ENCODE measurements around the gene POM121L12.

Gene POM121L12
- long read RNA-seq: 0 reads

GRCh38 chr7:53035499-53036412 lies at the start of gene POM121L12:
Gene POM121L12, plus strand, starts transcription at chr7:53035633. Its CDS starts 39 bp downstream, at chr7:53035672.
- H3K4me3 ChIP-seq (replicated peaks; ENCODE audit: insufficient read depth, low read length): no peak within 1 kb of the TSS
- no peak within 1 kb of the TSS for H3K27ac ChIP-seq (replicated peaks)
- no peaks in the 10 kb centered on the region for H3K27me3 ChIP-seq (ENCODE audit: insufficient read depth, poor library complexity, severe bottlenecking)
- TF ChIP-seq SPI1 (IDR thresholded peaks at IDR 0.05; ENCODE audit: borderline replicate concordance, low read depth): no peak
- TF ChIP-seq, protein P1, sequence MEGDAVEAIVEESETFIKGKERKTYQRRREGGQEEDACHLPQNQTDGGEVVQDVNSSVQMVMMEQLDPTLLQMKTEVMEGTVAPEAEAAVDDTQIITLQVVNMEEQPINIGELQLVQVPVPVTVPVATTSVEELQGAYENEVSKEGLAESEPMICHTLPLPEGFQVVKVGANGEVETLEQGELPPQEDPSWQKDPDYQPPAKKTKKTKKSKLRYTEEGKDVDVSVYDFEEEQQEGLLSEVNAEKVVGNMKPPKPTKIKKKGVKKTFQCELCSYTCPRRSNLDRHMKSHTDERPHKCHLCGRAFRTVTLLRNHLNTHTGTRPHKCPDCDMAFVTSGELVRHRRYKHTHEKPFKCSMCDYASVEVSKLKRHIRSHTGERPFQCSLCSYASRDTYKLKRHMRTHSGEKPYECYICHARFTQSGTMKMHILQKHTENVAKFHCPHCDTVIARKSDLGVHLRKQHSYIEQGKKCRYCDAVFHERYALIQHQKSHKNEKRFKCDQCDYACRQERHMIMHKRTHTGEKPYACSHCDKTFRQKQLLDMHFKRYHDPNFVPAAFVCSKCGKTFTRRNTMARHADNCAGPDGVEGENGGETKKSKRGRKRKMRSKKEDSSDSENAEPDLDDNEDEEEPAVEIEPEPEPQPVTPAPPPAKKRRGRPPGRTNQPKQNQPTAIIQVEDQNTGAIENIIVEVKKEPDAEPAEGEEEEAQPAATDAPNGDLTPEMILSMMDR (IDR thresholded peaks at IDR 0.05; ENCODE audit: insufficient read depth, low read length): no peak
- no peak for TF ChIP-seq REST (IDR thresholded peaks at IDR 0.05; ENCODE audit: insufficient replicate concordance, low read depth)
- TF ChIP-seq POLR2AphosphoS5 (IDR thresholded peaks at IDR 0.05; ENCODE audit: low read depth): no peak
- no peak for TF ChIP-seq GABPA (IDR thresholded peaks at IDR 0.05; ENCODE audit: low read depth)
- DNase-seq (ENCODE audit: low read depth in 1 of 2, low spot score in 1 of 2): no peak

- Histone ChIP-seq H3K27me3 (ENCODE audit: insufficient read depth, poor library complexity, severe bottlenecking) (no peaks in the 10 kb centered on the region), H3K27ac (replicated peaks) (no peak overlapping the region), H3K4me3 (replicated peaks; ENCODE audit: insufficient read depth, low read length) (no peak overlapping the region)
- DNase-seq (ENCODE audit: low read depth in 1 of 2, low spot score in 1 of 2): no peak
- no peak for TF ChIP-seq REST (IDR thresholded peaks at IDR 0.05; ENCODE audit: insufficient replicate concordance, low read depth)
- TF ChIP-seq GABPA (IDR thresholded peaks at IDR 0.05; ENCODE audit: low read depth): no peak
- TF ChIP-seq, protein P1 (IDR thresholded peaks at IDR 0.05; ENCODE audit: insufficient read depth, low read length): no peak
- TF ChIP-seq POLR2AphosphoS5 (IDR thresholded peaks at IDR 0.05; ENCODE audit: low read depth): no peak
- TF ChIP-seq SPI1 (IDR thresholded peaks at IDR 0.05; ENCODE audit: borderline replicate concordance, low read depth): no peak
Observed at GRCh38 chr7:52992001-52992400, 43.4 kb upstream of the POM121L12 start.

- Histone ChIP-seq H3K27ac (replicated peaks) (no peak overlapping the region), H3K4me3 (replicated peaks; ENCODE audit: insufficient read depth, low read length) (no peak overlapping the region), H3K27me3 (ENCODE audit: insufficient read depth, poor library complexity, severe bottlenecking) (no peaks in the 10 kb centered on the region)
- no peak for DNase-seq (ENCODE audit: low read depth in 1 of 2, low spot score in 1 of 2)
- TF ChIP-seq GABPA (IDR thresholded peaks at IDR 0.05; ENCODE audit: low read depth) (no peak), POLR2AphosphoS5 (IDR thresholded peaks at IDR 0.05; ENCODE audit: low read depth) (no peak)
Observed at GRCh38 chr7:52992479-52993162, 42.8 kb upstream of the POM121L12 start.

GRCh38 chr7:52995676-52996075 lies 39.8 kb upstream of the POM121L12 start:
- H3K4me3 ChIP-seq (replicated peaks; ENCODE audit: insufficient read depth, low read length): no peak overlapping the region
- H3K27me3 ChIP-seq (ENCODE audit: insufficient read depth, poor library complexity, severe bottlenecking): no peaks in the 10 kb centered on the region
- DNase-seq (ENCODE audit: low read depth in 1 of 2, low spot score in 1 of 2): no peak
- TF ChIP-seq REST (IDR thresholded peaks at IDR 0.05; ENCODE audit: insufficient replicate concordance, low read depth): no peak
- TF ChIP-seq GABPA (IDR thresholded peaks at IDR 0.05; ENCODE audit: low read depth): no peak
- TF ChIP-seq, protein P1 (IDR thresholded peaks at IDR 0.05; ENCODE audit: insufficient read depth, low read length): no peak
- no peak for TF ChIP-seq POLR2AphosphoS5 (IDR thresholded peaks at IDR 0.05; ENCODE audit: low read depth)
- TF ChIP-seq SPI1 (IDR thresholded peaks at IDR 0.05; ENCODE audit: borderline replicate concordance, low read depth): no peak
- no peak overlapping the region for H3K27ac ChIP-seq (replicated peaks)
